AG10803 (cell line): Measurements from ENCODE around the gene SLN.

Experiments
- DNase-seq: peaks from one replicate; pipeline ENCODE4 v3.0.0; 2010; ENCODE audit warnings: low read depth
- H3K4me3 ChIP-seq: 2 replicates; pipeline ENCODE4 v1.5.1; 2011; ENCODE audit warnings: mild to moderate bottlenecking, low read length, control low read depth
- CTCF ChIP-seq: conservative IDR thresholded peaks from 2 replicates; pipeline ENCODE4 v1.5.1; 2011; ENCODE audit warnings: mild to moderate bottlenecking, low read length, control low read depth, inconsistent platforms

SLN gene

GRCh38 chr11:107676336-107677057 is 35.4 kb downstream of the SLN start:
- no peak for TF ChIP-seq CTCF
- no peak for DNase-seq
- H3K4me3 ChIP-seq = no peak overlapping the region

- TF ChIP-seq CTCF = no peak
Measured at GRCh38 chr11:107675902-107676301, 36.0 kb downstream of the SLN start.

GRCh38 chr11:107669893-107670601 is 41.8 kb downstream of the SLN start:
- H3K4me3 ChIP-seq = no peak overlapping the region
- no peak for TF ChIP-seq CTCF
- DNase-seq = no peak

More at GRCh38 chr11:107675902-107676301, 36.0 kb downstream of the SLN start:
- DNase-seq = no peak
- H3K4me3 ChIP-seq = no peak overlapping the region

GRCh38 chr11:107669191-107669740 is 42.6 kb downstream of the SLN start:
- no peak overlapping the region for H3K4me3 ChIP-seq
- no peak for TF ChIP-seq CTCF
- no peak for DNase-seq

GRCh38 chr11:107666911-107667613 is 44.8 kb downstream of the SLN start:
- DNase-seq = no peak
- H3K4me3 ChIP-seq = no peak overlapping the region
- TF ChIP-seq CTCF = no peak

GRCh38 chr11:107665018-107665417 is 46.8 kb downstream of the SLN start:
- no peak for TF ChIP-seq CTCF
- DNase-seq = no peak
- no peak overlapping the region for H3K4me3 ChIP-seq
